Heart left ventricle (tissue), 13 donors: ENCODE results near the gene PCBP3.
A peak's percentile ranks its signal among the peaks of the same experiment; 100 is the strongest.

ENCODE experiments used
- CTCF ChIP-seq, 12 donors: fragments of 200-600 bp; sonication (generic) in 4 of 12; IDR thresholded peaks; one replicate each; pipeline versions ENCODE4 v1.5.0 to v1.8.0; 2018 to 2022; ENCODE audit warnings: antibody characterized with exemption in 12 of 12, mild to moderate bottlenecking in 5 of 12
- POLR2A ChIP-seq, 2 donors: fragments of 450-650 bp; IDR thresholded peaks; one replicate each; pipeline ENCODE4 v1.6.1; 2017; ENCODE audit warnings: antibody characterized with exemption in 2 of 2, mild to moderate bottlenecking in 2 of 2, moderate library complexity in 2 of 2
- donor health status: ischemic (EF 13 %, LVEDD 7.1; RV severe dilation, severe dysfunction).
- donor health status: DM: no; HTN: yes; CAD: no.
- donor health status: DM: no; HTN: no; CAD: no.
- donor health status: ischemic (EF 25% LVEDD 6.9; RV normal size, moderate dysfunction).
- donor health status: ischemic (EF 25% LVEDD 5.7; RV mildly dilated, moderate dysfunction).
- donor health status: ischemic (EF 35%, LVEDD 5.7; RV mildly dilated, moderate dysfunction).
- donor health status: nonischemic (EF 11% LVEDD 7.7; RV severe dilation, severe dysfunction).
- donor health status: DM: yes; HTN: yes; CAD: no.
- donor health status: PGD.
- donor health status: ischemic (EF 29% LVEDD 5.4; RV normal size, mild dysfunction).
- donor health status: nonischemic (EF 23%, LVEDD 6.1; RV moderate dilation, normal function).

DNA sequence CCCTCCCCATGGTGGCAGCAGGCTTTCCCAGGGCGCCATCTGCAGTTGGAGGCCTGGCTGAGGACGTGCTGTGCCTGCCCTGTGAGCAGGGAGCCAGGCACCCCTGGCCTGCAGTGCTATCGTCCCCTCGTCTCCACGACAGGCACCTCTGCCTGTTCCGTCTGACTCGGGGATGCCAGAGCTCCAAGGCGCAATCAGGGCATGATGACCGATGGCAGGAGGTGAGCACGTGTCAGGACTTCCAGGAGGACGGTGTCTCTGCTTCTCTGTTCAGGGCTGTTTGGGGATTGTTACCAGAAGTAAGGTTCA is 125.2 kb downstream of the PCBP3 start:
- TF ChIP-seq POLR2A (IDR thresholded peaks at IDR 0.05) (no peak), CTCF (IDR thresholded peaks at IDR 0.05) (peak in 1 of 12 donors; percentile 9)
